Neural cell (in vitro differentiated cells): ENCODE measurements around the gene ACOX3. TPM values are rescaled to one million over a fixed set of nuclear protein-coding genes. Genes with fewer than 3 reads are reported as not detected.
"Not testable (repeated sequence)": the region's sequence is repeated elsewhere in the genome, so short reads cannot be mapped to it uniquely, and the experiment has no call there.

Experiments used
- H2AFZ ChIP-seq: fragments of 200-600, 300-800 bp; sonication (generic), shearing (Covaris generic); 2 replicates; pipeline ENCODE4 v1.6.0; 2014; ENCODE audit warnings: low read depth, mild to moderate bottlenecking, antibody characterized with exemption, low read length, moderate library complexity
- H3F3A ChIP-seq: fragments of 200-600 bp; shearing (Covaris generic); 2 replicates; pipeline ENCODE4 v1.6.1; 2016; ENCODE audit warnings: mild to moderate bottlenecking, moderate library complexity, mixed read lengths, antibody characterized with exemption, low read length; ENCODE audit not compliant: insufficient read depth, poor library complexity, severe bottlenecking
- H3K27ac ChIP-seq: fragments of 200-600, 300-800 bp; sonication (generic), shearing (Covaris generic); 2 replicates; pipeline ENCODE4 v1.5.1; 2014; ENCODE audit warnings: mild to moderate bottlenecking, low read length, moderate library complexity
- H3K27me3 ChIP-seq: fragments of 300-800, 200-600 bp; sonication (generic), shearing (Covaris generic); 2 replicates; pipeline ENCODE4 v1.6.0; 2014; ENCODE audit warnings: mild to moderate bottlenecking, low read depth, low read length, moderate library complexity; ENCODE audit not compliant: insufficient read depth
- H3K36me3 ChIP-seq: fragments of 300-800, 200-600 bp; sonication (generic), shearing (Covaris generic); 2 replicates; pipeline ENCODE4 v1.5.1; 2014; ENCODE audit warnings: mild to moderate bottlenecking, antibody characterized with exemption, low read length, moderate library complexity; ENCODE audit not compliant: insufficient read depth
- H3K4me2 ChIP-seq: fragments of 300-800, 200-600 bp; sonication (generic), shearing (Covaris generic); 2 replicates; pipeline ENCODE4 v1.6.0; 2014; ENCODE audit warnings: mild to moderate bottlenecking, low read length
- H3K4me3 ChIP-seq: fragments of 300-800, 200-600 bp; sonication (generic), shearing (Covaris generic); 2 replicates; pipeline ENCODE4 v1.5.1; 2014; ENCODE audit warnings: mild to moderate bottlenecking, low read length, moderate library complexity
- H3K79me2 ChIP-seq: fragments of 200-600 bp; shearing (Covaris generic); replicated peaks from 2 replicates; pipeline ENCODE4 v1.6.0; 2014; ENCODE audit warnings: mild to moderate bottlenecking, low read length, moderate library complexity; ENCODE audit not compliant: insufficient read depth
- H3K9ac ChIP-seq: fragments of 300-800, 200-600 bp; sonication (generic), shearing (Covaris generic); 2 replicates; pipeline ENCODE4 v1.6.1; 2016; ENCODE audit warnings: mild to moderate bottlenecking, low read length, mixed read lengths
- H3K9me2 ChIP-seq: fragments of 200-600 bp; shearing (Covaris generic); 2 replicates; pipeline ENCODE4 v1.6.1; 2016; ENCODE audit warnings: mild to moderate bottlenecking, low read length, mixed read lengths; ENCODE audit not compliant: insufficient read depth
- H3K9me3 ChIP-seq: fragments of 200-600, 300-800 bp; sonication (generic), shearing (Covaris generic); 2 replicates; pipeline ENCODE4 v1.6.1; 2016; ENCODE audit warnings: mild to moderate bottlenecking, mixed run types, low read length, moderate library complexity, mixed read lengths
- H4K20me1 ChIP-seq: fragments of 200-600 bp; shearing (Covaris generic); 2 replicates; pipeline ENCODE4 v1.6.1; 2016; ENCODE audit warnings: mild to moderate bottlenecking, mixed run types; ENCODE audit not compliant: insufficient read depth
- EP300 ChIP-seq: fragments of 450-650 bp; conservative IDR thresholded peaks from 2 replicates; pipeline ENCODE4 v1.6.1; 2014; ENCODE audit warnings: antibody characterized with exemption, mild to moderate bottlenecking, moderate library complexity; ENCODE audit not compliant: poor library complexity, severe bottlenecking
- EZH2 ChIP-seq: fragments of 200-600, 300-800 bp; shearing (Covaris generic), sonication (generic); IDR thresholded peaks from 2 replicates; pipeline ENCODE4 v1.6.1; 2014; ENCODE audit warnings: antibody characterized with exemption, low read length, borderline replicate concordance, mild to moderate bottlenecking; ENCODE audit not compliant: insufficient read depth, poor library complexity, severe bottlenecking
- MXI1 ChIP-seq: fragments of 450-650 bp; conservative IDR thresholded peaks from 2 replicates; pipeline ENCODE4 v1.6.1; 2014; ENCODE audit warnings: antibody characterized with exemption, mild to moderate bottlenecking; ENCODE audit not compliant: poor library complexity, severe bottlenecking
- POLR2AphosphoS5 ChIP-seq: IDR thresholded peaks from 2 replicates; pipeline ENCODE4 v1.6.1; 2012
- RAD21 ChIP-seq: fragments of 450-650 bp; conservative IDR thresholded peaks from 2 replicates; pipeline ENCODE4 v1.6.1; 2014; ENCODE audit warnings: antibody characterized with exemption, mild to moderate bottlenecking, moderate library complexity
- SMC3 ChIP-seq: fragments of 450-650 bp; conservative IDR thresholded peaks from 2 replicates; pipeline ENCODE4 v1.6.1; 2014; ENCODE audit warnings: antibody characterized with exemption, mild to moderate bottlenecking, moderate library complexity; ENCODE audit not compliant: poor library complexity
- TAF1 ChIP-seq: IDR thresholded peaks from 2 replicates; pipeline ENCODE4 v1.6.1; 2012; ENCODE audit warnings: low read depth
- polyA plus RNA-seq: library from polyadenylated mRNA; depleted of rRNA; stranded (reverse); fragments of >200 nt; gene quantifications from 2 replicates; pipeline ENCODE4 v1.2.3, GENCODE V29; 2014
- TF ChIP-seq, protein P1 (sequence below): fragments of 450-650 bp; IDR thresholded peaks from 2 replicates; pipeline ENCODE4 v1.5.1; 2014; ENCODE audit warnings: antibody characterized with exemption, mild to moderate bottlenecking, moderate library complexity; ENCODE audit not compliant: poor library complexity, severe bottlenecking
- TF ChIP-seq, protein P2 (sequence below): IDR thresholded peaks from 2 replicates; pipeline ENCODE4 v1.6.1; 2012; ENCODE audit warnings: borderline replicate concordance

The ACOX3 gene
- polyA plus RNA-seq, 1 donor from 2014 or later = 13.2 TPM

DNA sequence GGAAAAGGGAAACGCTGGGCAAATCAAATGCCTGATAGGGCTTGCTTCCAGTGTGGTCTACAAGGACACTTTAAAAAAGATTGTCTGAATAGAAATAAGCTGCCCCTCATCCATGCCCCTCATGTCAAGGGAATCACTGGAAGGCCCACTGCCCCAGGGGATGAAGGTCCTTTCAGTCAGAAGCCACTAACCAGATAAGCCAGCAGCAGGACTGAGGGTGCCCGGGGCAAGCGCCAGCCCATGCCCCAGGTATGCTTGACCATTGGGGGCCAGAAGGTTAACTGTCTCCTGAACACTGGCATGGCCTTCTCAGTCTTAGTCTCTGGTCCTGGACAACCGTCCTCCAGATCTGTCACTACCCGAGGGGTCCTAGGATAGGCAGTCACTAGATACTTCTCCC is 17.7 kb downstream of the ACOX3 start:
- H3K9me2 ChIP-seq = no peaks in the 10 kb centered on the region
- H4K20me1 ChIP-seq = no peaks in the 10 kb centered on the region
- no peaks in the 10 kb centered on the region for H3K36me3 ChIP-seq
- no peak overlapping the region for H3K4me3 ChIP-seq
- H3K79me2 ChIP-seq = no peaks in the 10 kb centered on the region
- no peak overlapping the region for H3K27ac ChIP-seq
- no peaks in the 10 kb centered on the region for H3K9me3 ChIP-seq
- no peak for TF ChIP-seq POLR2AphosphoS5
- no peaks in the 10 kb centered on the region for H3K27me3 ChIP-seq
- H3F3A ChIP-seq = no peaks in the 10 kb centered on the region
- H2AFZ ChIP-seq = no peak overlapping the region
- H3K4me2 ChIP-seq = no peak overlapping the region
- H3K9ac ChIP-seq = no peak overlapping the region

DNA sequence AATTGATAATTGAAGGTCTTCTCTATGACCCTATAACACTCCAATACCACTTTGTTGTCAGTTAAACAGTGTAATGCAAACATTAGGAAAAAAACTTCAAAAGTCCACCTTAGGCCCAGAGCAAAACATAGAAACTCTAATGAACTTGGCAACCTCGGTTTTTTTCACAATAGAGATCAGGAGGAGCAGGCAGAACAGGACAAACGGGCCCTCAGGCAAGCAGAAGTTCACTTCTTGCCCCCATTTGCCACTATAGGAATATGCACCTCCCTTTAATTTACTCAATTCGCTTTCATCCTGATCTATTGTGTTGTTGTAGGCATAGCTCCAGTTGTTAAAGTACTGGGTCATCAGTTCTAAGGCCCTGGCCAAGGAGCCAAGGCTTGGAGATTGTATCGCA is 18.2 kb downstream of the ACOX3 start:
- no peaks in the 10 kb centered on the region for H3K27me3 ChIP-seq

DNA sequence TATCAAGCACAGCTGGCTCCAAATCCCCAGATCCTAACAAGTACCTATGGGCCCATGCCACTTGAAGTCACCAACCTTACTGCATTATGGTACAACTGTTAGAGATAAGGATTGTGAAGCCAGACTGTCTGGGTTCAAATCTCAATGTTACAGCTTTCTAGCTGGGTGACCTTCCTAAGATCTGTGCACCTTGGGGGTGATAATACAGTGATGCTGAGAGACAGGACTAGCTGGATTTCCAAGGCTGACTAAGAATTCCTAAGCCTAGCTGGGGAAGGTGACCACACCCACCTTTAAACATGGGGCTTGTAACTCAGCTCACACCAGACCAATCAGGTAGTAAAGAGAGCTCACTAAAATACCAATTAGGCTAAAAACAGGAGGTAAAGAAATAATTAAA is 20.4 kb downstream of the ACOX3 start:
- not testable (repeated sequence) for H3F3A ChIP-seq, H3K9ac ChIP-seq, H3K27me3 ChIP-seq, H4K20me1 ChIP-seq, H3K27ac ChIP-seq, H3K9me2 ChIP-seq, H3K9me3 ChIP-seq, H3K4me3 ChIP-seq, H2AFZ ChIP-seq, H3K79me2 ChIP-seq, H3K4me2 ChIP-seq, H3K36me3 ChIP-seq

More for the DNA sequence above, 18.2 kb downstream of the ACOX3 start:
- H3K36me3 ChIP-seq = no peaks in the 10 kb centered on the region
- no peaks in the 10 kb centered on the region for H3K9me3 ChIP-seq
- no peaks in the 10 kb centered on the region for H3K79me2 ChIP-seq
- no peak overlapping the region for H2AFZ ChIP-seq
- H3F3A ChIP-seq = no peaks in the 10 kb centered on the region
- no peak for TF ChIP-seq SMC3
- TF ChIP-seq, protein P1, sequence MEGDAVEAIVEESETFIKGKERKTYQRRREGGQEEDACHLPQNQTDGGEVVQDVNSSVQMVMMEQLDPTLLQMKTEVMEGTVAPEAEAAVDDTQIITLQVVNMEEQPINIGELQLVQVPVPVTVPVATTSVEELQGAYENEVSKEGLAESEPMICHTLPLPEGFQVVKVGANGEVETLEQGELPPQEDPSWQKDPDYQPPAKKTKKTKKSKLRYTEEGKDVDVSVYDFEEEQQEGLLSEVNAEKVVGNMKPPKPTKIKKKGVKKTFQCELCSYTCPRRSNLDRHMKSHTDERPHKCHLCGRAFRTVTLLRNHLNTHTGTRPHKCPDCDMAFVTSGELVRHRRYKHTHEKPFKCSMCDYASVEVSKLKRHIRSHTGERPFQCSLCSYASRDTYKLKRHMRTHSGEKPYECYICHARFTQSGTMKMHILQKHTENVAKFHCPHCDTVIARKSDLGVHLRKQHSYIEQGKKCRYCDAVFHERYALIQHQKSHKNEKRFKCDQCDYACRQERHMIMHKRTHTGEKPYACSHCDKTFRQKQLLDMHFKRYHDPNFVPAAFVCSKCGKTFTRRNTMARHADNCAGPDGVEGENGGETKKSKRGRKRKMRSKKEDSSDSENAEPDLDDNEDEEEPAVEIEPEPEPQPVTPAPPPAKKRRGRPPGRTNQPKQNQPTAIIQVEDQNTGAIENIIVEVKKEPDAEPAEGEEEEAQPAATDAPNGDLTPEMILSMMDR = no peak
- TF ChIP-seq EP300 = no peak
- no peak for TF ChIP-seq TAF1
- no peak for TF ChIP-seq MXI1
- no peaks in the 10 kb centered on the region for H4K20me1 ChIP-seq
- H3K9ac ChIP-seq = no peak overlapping the region
- H3K4me3 ChIP-seq = no peak overlapping the region
- no peak overlapping the region for H3K4me2 ChIP-seq
- no peaks in the 10 kb centered on the region for H3K9me2 ChIP-seq
- no peak overlapping the region for H3K27ac ChIP-seq

DNA sequence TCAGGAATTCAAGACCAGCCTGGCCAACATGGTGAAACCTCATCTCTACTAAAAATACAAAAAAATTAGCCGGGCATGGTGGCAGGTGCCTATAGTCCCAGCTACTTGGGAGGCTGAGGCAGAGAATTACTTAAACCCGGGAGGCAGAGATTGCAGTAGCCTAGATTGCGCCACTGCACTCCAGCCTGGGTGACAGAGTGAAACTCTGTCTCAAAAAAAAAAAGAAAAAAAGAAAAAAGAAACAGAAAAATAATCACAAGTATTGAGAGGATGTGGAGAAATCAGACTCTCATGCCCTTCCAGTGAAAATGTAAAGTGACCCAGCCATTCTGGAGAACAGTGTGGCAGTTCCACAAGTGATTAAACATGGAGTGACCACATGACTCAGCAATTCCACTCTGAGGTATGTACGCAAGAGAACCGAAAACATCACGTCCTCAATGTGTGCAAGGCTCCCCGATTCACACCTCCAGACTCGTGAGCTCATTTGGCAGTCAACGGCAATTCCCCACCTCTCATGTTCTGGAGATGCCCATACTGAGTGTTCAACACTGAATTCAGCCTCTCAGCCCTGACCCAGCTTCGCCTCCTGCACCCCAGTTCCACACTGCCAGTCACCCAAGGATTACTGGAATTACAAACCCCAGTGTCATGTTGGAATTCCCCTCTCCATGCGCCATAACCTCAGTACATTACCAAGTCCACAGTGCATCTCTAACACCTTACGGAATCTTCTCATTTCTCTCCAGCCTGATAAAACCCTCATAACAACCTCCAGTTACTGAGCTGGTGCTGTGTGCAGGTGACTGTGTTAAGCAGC is 21.1 kb downstream of the ACOX3 start:
- H3K79me2 ChIP-seq = no peaks in the 10 kb centered on the region
- no peak overlapping the region for H3K4me3 ChIP-seq
- no peak for TF ChIP-seq EP300
- TF ChIP-seq EZH2 = no peak
- no peak for TF ChIP-seq RAD21
- TF ChIP-seq, protein P1 = no peak
- no peak for TF ChIP-seq SMC3
- no peak for TF ChIP-seq POLR2AphosphoS5
- TF ChIP-seq TAF1 = no peak
- TF ChIP-seq MXI1 = no peak
- TF ChIP-seq, protein P2, sequence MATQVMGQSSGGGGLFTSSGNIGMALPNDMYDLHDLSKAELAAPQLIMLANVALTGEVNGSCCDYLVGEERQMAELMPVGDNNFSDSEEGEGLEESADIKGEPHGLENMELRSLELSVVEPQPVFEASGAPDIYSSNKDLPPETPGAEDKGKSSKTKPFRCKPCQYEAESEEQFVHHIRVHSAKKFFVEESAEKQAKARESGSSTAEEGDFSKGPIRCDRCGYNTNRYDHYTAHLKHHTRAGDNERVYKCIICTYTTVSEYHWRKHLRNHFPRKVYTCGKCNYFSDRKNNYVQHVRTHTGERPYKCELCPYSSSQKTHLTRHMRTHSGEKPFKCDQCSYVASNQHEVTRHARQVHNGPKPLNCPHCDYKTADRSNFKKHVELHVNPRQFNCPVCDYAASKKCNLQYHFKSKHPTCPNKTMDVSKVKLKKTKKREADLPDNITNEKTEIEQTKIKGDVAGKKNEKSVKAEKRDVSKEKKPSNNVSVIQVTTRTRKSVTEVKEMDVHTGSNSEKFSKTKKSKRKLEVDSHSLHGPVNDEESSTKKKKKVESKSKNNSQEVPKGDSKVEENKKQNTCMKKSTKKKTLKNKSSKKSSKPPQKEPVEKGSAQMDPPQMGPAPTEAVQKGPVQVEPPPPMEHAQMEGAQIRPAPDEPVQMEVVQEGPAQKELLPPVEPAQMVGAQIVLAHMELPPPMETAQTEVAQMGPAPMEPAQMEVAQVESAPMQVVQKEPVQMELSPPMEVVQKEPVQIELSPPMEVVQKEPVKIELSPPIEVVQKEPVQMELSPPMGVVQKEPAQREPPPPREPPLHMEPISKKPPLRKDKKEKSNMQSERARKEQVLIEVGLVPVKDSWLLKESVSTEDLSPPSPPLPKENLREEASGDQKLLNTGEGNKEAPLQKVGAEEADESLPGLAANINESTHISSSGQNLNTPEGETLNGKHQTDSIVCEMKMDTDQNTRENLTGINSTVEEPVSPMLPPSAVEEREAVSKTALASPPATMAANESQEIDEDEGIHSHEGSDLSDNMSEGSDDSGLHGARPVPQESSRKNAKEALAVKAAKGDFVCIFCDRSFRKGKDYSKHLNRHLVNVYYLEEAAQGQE = no peak
- H3K36me3 ChIP-seq = no peaks in the 10 kb centered on the region
- H3K4me2 ChIP-seq = no peak overlapping the region
- H3K27me3 ChIP-seq = no peaks in the 10 kb centered on the region
- H3F3A ChIP-seq = no peaks in the 10 kb centered on the region
- H2AFZ ChIP-seq = no peak overlapping the region
- no peaks in the 10 kb centered on the region for H4K20me1 ChIP-seq
- no peak overlapping the region for H3K27ac ChIP-seq
- H3K9ac ChIP-seq = no peak overlapping the region
- H3K9me2 ChIP-seq = no peaks in the 10 kb centered on the region
- H3K9me3 ChIP-seq = no peaks in the 10 kb centered on the region
